ENCODE measurements around the gene GAPVD1. TPM values are rescaled to one million over a fixed set of nuclear protein-coding genes. Genes with fewer than 3 reads are reported as not detected.

GAPVD1 gene
- total RNA-seq, 2 experiments from 2014 or later, result 29.6 to 44.5 TPM

- ChIA-PET POLR2A (no interaction called here), CTCF (ENCODE audit: unreplicated experiment) (no interaction called here)
- BruUV-seq (replicated peaks), result no TSS peak
- H3K36me3 ChIP-seq (ENCODE audit: insufficient read depth, low read length), result no peaks in the 10 kb centered on the region
- H3K4me2 ChIP-seq (ENCODE audit: low read length), result no peak overlapping the region
- no peak for DNase-seq (ENCODE audit: low spot score)
- peaks cover 15% of the 10 kb centered on the region; the same call in 1 of the 2 replicates for H3K79me2 ChIP-seq (ENCODE audit: insufficient read depth, low read depth, low read length)
- H2AFZ ChIP-seq (ENCODE audit: low read length), result no peak overlapping the region
- intact Hi-C loops (cut with micrococcal nuclease; ENCODE audit: unreplicated experiment), result no loop called here
- no peaks in the 10 kb centered on the region for H3K9me3 ChIP-seq (ENCODE audit: low read length)
- H3K4me1 ChIP-seq (ENCODE audit: insufficient read depth, low read length, poor library complexity, severe bottlenecking), result peaks cover 14% of the 10 kb centered on the region
- no peak overlapping the region for H3K27ac ChIP-seq (ENCODE audit: low read depth, low read length, poor library complexity, severe bottlenecking)
- no peaks in the 10 kb centered on the region for H4K20me1 ChIP-seq (ENCODE audit: insufficient read depth, low read length)
- no peak overlapping the region for H3K4me3 ChIP-seq (ENCODE audit: low read depth, low read length, poor library complexity, severe bottlenecking)
- H3K9me2 ChIP-seq (ENCODE audit: insufficient read depth, low read length), result no peaks in the 10 kb centered on the region
- TF ChIP-seq CTCF (conservative IDR thresholded peaks at IDR 0.05; ENCODE audit: low read length) (no peak), EZH2phosphoT487 (IDR thresholded peaks at IDR 0.05; ENCODE audit: borderline replicate concordance, low read depth, low read length) (no peak)
Observed at GRCh38 chr9:125258160-125258785, 3.4 kb upstream of the GAPVD1 start.

GRCh38 chr9:125258832-125259534 is 2.6 kb upstream of the GAPVD1 start:
- H3K27ac ChIP-seq (ENCODE audit: low read depth, low read length, poor library complexity, severe bottlenecking), result no peak overlapping the region
- no peak overlapping the region for H3K4me3 ChIP-seq (ENCODE audit: low read depth, low read length, poor library complexity, severe bottlenecking)
- H3K9me2 ChIP-seq (ENCODE audit: insufficient read depth, low read length), result no peaks in the 10 kb centered on the region
- no peaks in the 10 kb centered on the region for H3K9me3 ChIP-seq (ENCODE audit: low read length)
- H4K20me1 ChIP-seq (ENCODE audit: insufficient read depth, low read length), result no peaks in the 10 kb centered on the region
- peaks cover 21% of the 10 kb centered on the region; the same call in 1 of the 2 replicates for H3K79me2 ChIP-seq (ENCODE audit: insufficient read depth, low read depth, low read length)
- DNase-seq (ENCODE audit: low spot score), result no peak
- no TSS peak for BruUV-seq (replicated peaks)
- ChIA-PET POLR2A (no interaction called here), CTCF (ENCODE audit: unreplicated experiment) (no interaction called here)
- intact Hi-C loops (cut with micrococcal nuclease; ENCODE audit: unreplicated experiment), result no loop called here
- H3K4me1 ChIP-seq (ENCODE audit: insufficient read depth, low read length, poor library complexity, severe bottlenecking), result peaks cover 21% of the 10 kb centered on the region
- H3K36me3 ChIP-seq (ENCODE audit: insufficient read depth, low read length), result no peaks in the 10 kb centered on the region
- TF ChIP-seq CTCF (conservative IDR thresholded peaks at IDR 0.05; ENCODE audit: low read length), result no peak
- no peak for TF ChIP-seq EZH2phosphoT487 (IDR thresholded peaks at IDR 0.05; ENCODE audit: borderline replicate concordance, low read depth, low read length)
- no peak overlapping the region for H3K4me2 ChIP-seq (ENCODE audit: low read length)
- H2AFZ ChIP-seq (ENCODE audit: low read length), result no peak overlapping the region

GRCh38 chr9:125260561-125260960 is 1.1 kb upstream of the GAPVD1 start:
- intact Hi-C loops (cut with micrococcal nuclease; ENCODE audit: unreplicated experiment), result no loop called here

More at GRCh38 chr9:125260561-125260960, 1.1 kb upstream of the GAPVD1 start:
- Histone ChIP-seq H3K9me3 (ENCODE audit: low read length) (no peaks in the 10 kb centered on the region), H2AFZ (ENCODE audit: low read length) (0 out of 2 replicates have a peak overlapping the region, but pooled peaks have one; percentile 93), H3K79me2 (ENCODE audit: insufficient read depth, low read depth, low read length) (peaks cover 25% of the 10 kb centered on the region; the same call in 1 of the 2 replicates), H3K4me2 (ENCODE audit: low read length) (no peak overlapping the region), H3K9me2 (ENCODE audit: insufficient read depth, low read length) (no peaks in the 10 kb centered on the region), H3K36me3 (ENCODE audit: insufficient read depth, low read length) (no peaks in the 10 kb centered on the region; the same call in 1 of the 2 replicates), H3K4me1 (ENCODE audit: insufficient read depth, low read length, poor library complexity, severe bottlenecking) (peaks cover 28% of the 10 kb centered on the region), H4K20me1 (ENCODE audit: insufficient read depth, low read length) (no peaks in the 10 kb centered on the region), H3K27ac (ENCODE audit: low read depth, low read length, poor library complexity, severe bottlenecking) (no peak overlapping the region), H3K4me3 (ENCODE audit: low read depth, low read length, poor library complexity, severe bottlenecking) (no peak overlapping the region)
- DNase-seq (ENCODE audit: low spot score), result no peak
- ChIA-PET POLR2A (interaction anchor here (0.8 to 3.4 kb wide), 4 partner anchors 11 to 106 kb away, joined by 3 to 28 read pairs (median 6); partner anchors contain the start of gene HSPA5), CTCF (ENCODE audit: unreplicated experiment) (interaction anchor here (0.7 kb wide), 1 partner anchor 9 kb away, joined by 4 read pairs; no protein-coding TSS in a partner anchor)
- TF ChIP-seq CTCF (conservative IDR thresholded peaks at IDR 0.05; ENCODE audit: low read length) (no peak), EZH2phosphoT487 (IDR thresholded peaks at IDR 0.05; ENCODE audit: borderline replicate concordance, low read depth, low read length) (no peak)
- TSS peak; percentile 88 for BruUV-seq (replicated peaks)

All from OCI-LY7 (cell line).